H9 (cell line): ENCODE results near the gene CPA2. TPM values are rescaled to one million over a fixed set of nuclear protein-coding genes. Genes with fewer than 3 reads are reported as not detected.

Experiments
- DNase-seq: peaks from one replicate; pipeline ENCODE4 v3.0.0-alpha.2; 2017
- H2AFZ ChIP-seq: one replicate; pipeline ENCODE4 v1.6.1; 2013; ENCODE audit warnings: mild to moderate bottlenecking, low read length, control low read depth, moderate library complexity
- H2AK5ac ChIP-seq: 2 replicates; pipeline ENCODE4 v1.6.1; 2013; ENCODE audit warnings: low read length, control low read depth, mixed read lengths; ENCODE audit not compliant: insufficient read length
- H2BK120ac ChIP-seq: one replicate; pipeline ENCODE4 v1.6.1; 2013; ENCODE audit warnings: low read depth, mild to moderate bottlenecking, low read length, control low read depth, inconsistent platforms; ENCODE audit not compliant: poor library complexity, severe bottlenecking
- H2BK12ac ChIP-seq: 2 replicates; pipeline ENCODE4 v1.6.1; 2013; ENCODE audit warnings: low read length, control low read depth, mixed read lengths, low read depth; ENCODE audit not compliant: insufficient read length
- H2BK15ac ChIP-seq: 2 replicates; pipeline ENCODE4 v1.6.1; 2013; ENCODE audit warnings: low read depth, low read length, control low read depth
- H2BK20ac ChIP-seq: one replicate; pipeline ENCODE4 v1.6.1; 2013; ENCODE audit warnings: low read depth, mild to moderate bottlenecking, low read length, control low read depth, inconsistent platforms; ENCODE audit not compliant: poor library complexity, severe bottlenecking
- H2BK5ac ChIP-seq: 2 replicates; pipeline ENCODE4 v1.6.1; 2013; ENCODE audit warnings: low read length, control low read depth, mixed read lengths; ENCODE audit not compliant: insufficient read length
- H3K14ac ChIP-seq: 2 replicates; pipeline ENCODE4 v1.6.1; 2013; ENCODE audit warnings: low read length, control low read depth; ENCODE audit not compliant: insufficient read depth
- H3K18ac ChIP-seq: 2 replicates; pipeline ENCODE4 v1.6.1; 2013; ENCODE audit warnings: low read depth, mild to moderate bottlenecking, mixed read lengths, low read length, control low read depth; ENCODE audit not compliant: insufficient read length
- H3K23ac ChIP-seq: 2 replicates; pipeline ENCODE4 v1.6.1; 2013; ENCODE audit warnings: low read length, control low read depth, mixed read lengths, low read depth; ENCODE audit not compliant: insufficient read length
- H3K23me2 ChIP-seq: 2 replicates; pipeline ENCODE4 v1.6.1; 2013; ENCODE audit warnings: low read depth, mild to moderate bottlenecking, mixed read lengths, low read length, control low read depth; ENCODE audit not compliant: insufficient read length, poor library complexity, severe bottlenecking
- H3K27ac ChIP-seq: 2 replicates; pipeline ENCODE4 v1.5.1; 2013; ENCODE audit warnings: low read length, control low read depth, mixed read lengths, low read depth; ENCODE audit not compliant: insufficient read length
- H3K27me3 ChIP-seq: 2 replicates; pipeline ENCODE4 v1.6.1; 2013; ENCODE audit warnings: low read length, control low read depth, inconsistent platforms; ENCODE audit not compliant: insufficient read depth
- H3K4ac ChIP-seq: 2 replicates; pipeline ENCODE4 v1.6.1; 2013; ENCODE audit warnings: low read depth, mild to moderate bottlenecking, control low read depth, inconsistent platforms, low read length, moderate library complexity
- H3K4me1 ChIP-seq: 2 replicates; pipeline ENCODE4 v1.6.1; 2013; ENCODE audit warnings: low read length, control low read depth, inconsistent platforms; ENCODE audit not compliant: insufficient read depth
- H3K4me2 ChIP-seq: 2 replicates; pipeline ENCODE4 v1.6.1; 2013; ENCODE audit warnings: low read length, control low read depth, mixed read lengths; ENCODE audit not compliant: insufficient read length, insufficient read depth
- H3K56ac ChIP-seq: 2 replicates; pipeline ENCODE4 v1.6.1; 2013; ENCODE audit warnings: low read depth, mild to moderate bottlenecking, mixed read lengths, low read length, control low read depth; ENCODE audit not compliant: insufficient read length
- H3K79me1 ChIP-seq: 2 replicates; pipeline ENCODE4 v1.6.1; 2013; ENCODE audit warnings: low read depth, mild to moderate bottlenecking, moderate library complexity, low read length, control low read depth, inconsistent platforms; ENCODE audit not compliant: insufficient read depth, poor library complexity, severe bottlenecking
- H3K79me2 ChIP-seq: 2 replicates; pipeline ENCODE4 v1.6.1; 2013; ENCODE audit warnings: low read length, control low read depth, inconsistent platforms; ENCODE audit not compliant: insufficient read depth
- H3K9ac ChIP-seq: 2 replicates; pipeline ENCODE4 v1.6.1; 2013; ENCODE audit warnings: low read length, control low read depth, mixed read lengths; ENCODE audit not compliant: insufficient read length; ENCODE audit errors: extremely low read depth
- H3K9me3 ChIP-seq: one replicate; pipeline ENCODE4 v1.6.1; 2013; ENCODE audit warnings: low read depth, low read length, inconsistent platforms; ENCODE audit not compliant: control insufficient read depth
- H3T11ph ChIP-seq: one replicate; pipeline ENCODE4 v1.6.1; 2013; ENCODE audit warnings: mild to moderate bottlenecking, low read length, control low read depth, inconsistent platforms
- H4K20me1 ChIP-seq: one replicate; pipeline ENCODE4 v1.6.1; 2013; ENCODE audit not compliant: control insufficient read depth, insufficient read length, insufficient read depth
- H4K5ac ChIP-seq: 2 replicates; pipeline ENCODE4 v1.6.1; 2013; ENCODE audit warnings: low read depth, mild to moderate bottlenecking, mixed read lengths, low read length, control low read depth; ENCODE audit not compliant: insufficient read length
- H4K8ac ChIP-seq: replicated peaks from 2 replicates; pipeline ENCODE4 v1.6.1; 2013; ENCODE audit warnings: low read length, control low read depth, mixed read lengths, low read depth; ENCODE audit not compliant: insufficient read length
- H4K91ac ChIP-seq: 2 replicates; pipeline ENCODE4 v1.6.1; 2013; ENCODE audit warnings: low read depth, mild to moderate bottlenecking, moderate library complexity, mixed read lengths, low read length, control low read depth; ENCODE audit not compliant: insufficient read length
- H3K27ac Mint-ChIP-seq, 3 experiments: 2 replicates in 2 of 3; 3 replicates in 1 of 3; pipeline ENCODE4 v1.8.0; 2020 to 2021; ENCODE audit warnings: mixed read lengths in 3 of 3, mild to moderate bottlenecking in 1 of 3, moderate library complexity in 1 of 3
- H3K27me3 Mint-ChIP-seq: 2 replicates; pipeline ENCODE4 v1.8.0; 2021; ENCODE audit warnings: low read depth, mild to moderate bottlenecking, moderate library complexity, mixed read lengths
- H3K36me3 Mint-ChIP-seq, 3 experiments: 2 replicates in 2 of 3; 3 replicates in 1 of 3; pipeline ENCODE4 v1.8.0; 2020 to 2021; ENCODE audit warnings: low read depth in 3 of 3, mixed read lengths in 3 of 3; ENCODE audit not compliant: insufficient read depth in 1 of 3
- H3K4me1 Mint-ChIP-seq, 2 experiments: 2 replicates each; pipeline ENCODE4 v1.8.0; 2020; ENCODE audit warnings: mixed read lengths in 2 of 2
- H3K4me3 Mint-ChIP-seq, 2 experiments: 2 replicates in 1 of 2; 3 replicates in 1 of 2; pipeline ENCODE4 v1.8.0; 2020 to 2021; ENCODE audit warnings: mild to moderate bottlenecking in 2 of 2, mixed read lengths in 2 of 2, moderate library complexity in 1 of 2
- H3K9me3 Mint-ChIP-seq, 2 experiments: 2 replicates in 1 of 2; 3 replicates in 1 of 2; pipeline ENCODE4 v1.8.0; 2020; ENCODE audit warnings: mild to moderate bottlenecking in 2 of 2, mixed read lengths in 2 of 2, moderate library complexity in 1 of 2
- CTCF ChIP-seq: fragments of 200-600 bp; sonication (generic); conservative IDR thresholded peaks from 3 replicates; pipeline ENCODE4 v1.8.0; 2021; ENCODE audit warnings: antibody characterized with exemption, mild to moderate bottlenecking
- WGBS: extraction: QIAGEN DNeasy Blood & Tissue Kit; methylation state at CpG from one replicate; pipeline ENCODE4 v1.1.7; 2013; ENCODE audit warnings: missing lambda C conversion rate, low lambda C conversion rate, mixed read lengths; ENCODE audit not compliant: insufficient read length; ENCODE audit errors: extremely low coverage; 5-methylcytosine and 5-hydroxymethylcytosine counted together
- total RNA-seq: library from RNA; stranded (reverse); gene quantifications from 2 replicates; pipeline ENCODE4 v1.2.1, GENCODE V29; 2021

CPA2 gene
- total RNA-seq, 1 experiment from 2014 or later = not detected

- Mint-ChIP-seq H3K27ac (no peak overlapping the region), H3K36me3 (peaks cover 2 to 15% (median 12%) of the 10 kb centered on the region in 3 experiments; a peak in 6 of 7 replicates), H3K4me1 (peaks cover 52 to 54% of the 10 kb centered on the region in 2 experiments), H3K4me3 (no peak overlapping the region), H3K9me3 (peaks cover 5 to 14% of the 10 kb centered on the region in 2 experiments; a peak in 4 of 5 replicates), H3K27me3 (peaks cover 8% of the 10 kb centered on the region)
- H2BK120ac ChIP-seq = no peak overlapping the region
- no peak overlapping the region for H2BK12ac ChIP-seq
- WGBS = no CpG with 5 or more reads among the region's 2 CpGs
- no peaks in the 10 kb centered on the region for H3K79me1 ChIP-seq
- H3T11ph ChIP-seq = no peak overlapping the region
- no peak for TF ChIP-seq CTCF
- H4K5ac ChIP-seq = no peak overlapping the region
- H2BK20ac ChIP-seq = no peak overlapping the region
- no peak overlapping the region for H2BK15ac ChIP-seq
- H3K9me3 ChIP-seq = no peaks in the 10 kb centered on the region
- no peak overlapping the region for H3K9ac ChIP-seq
- no peak for DNase-seq
- H2AFZ ChIP-seq = no peak overlapping the region
- no peaks in the 10 kb centered on the region for H3K23me2 ChIP-seq
- H3K4me1 ChIP-seq = no peaks in the 10 kb centered on the region; the same call in 1 of the 2 replicates
- no peak overlapping the region for H3K56ac ChIP-seq
- H3K23ac ChIP-seq = no peak overlapping the region
- no peaks in the 10 kb centered on the region for H4K20me1 ChIP-seq
- no peak overlapping the region for H2AK5ac ChIP-seq
- no peak overlapping the region for H4K8ac ChIP-seq
- H3K4ac ChIP-seq = no peak overlapping the region
- no peak overlapping the region for H2BK5ac ChIP-seq
- H3K27me3 ChIP-seq = no peaks in the 10 kb centered on the region
- no peak overlapping the region for H3K4me2 ChIP-seq
- no peak overlapping the region for H4K91ac ChIP-seq
- no peak overlapping the region for H3K18ac ChIP-seq
- H3K14ac ChIP-seq = no peak overlapping the region
- no peaks in the 10 kb centered on the region for H3K79me2 ChIP-seq
- H3K27ac ChIP-seq = no peak overlapping the region
Observed at GRCh38 chr7:130263130-130263529, 3.5 kb upstream of the CPA2 start.
